Body of pancreas (tissue), 4 donors: Measurements from ENCODE around the gene CWC22. TPM values are rescaled to one million over a fixed set of nuclear protein-coding genes. Genes with fewer than 3 reads are reported as not detected.
"Not testable (repeated sequence)": the region's sequence is repeated elsewhere in the genome, so short reads cannot be mapped to it uniquely, and the experiment has no call there.

Experiments used
- ATAC-seq: fragments of 150-250 bp; one replicate; pipeline ENCODE4 v1.9.1; 2016
- DNase-seq, 4 donors: peaks; one replicate each; pipeline ENCODE4 v3.0.0-alpha.2; 2019
- H3K27ac ChIP-seq, 4 donors: fragments of 200-600 bp; sonication (generic); 1 replicate in 3 of 4; 2 replicates in 1 of 4; pipeline versions ENCODE4 v1.5.1 to v1.6.1; 2016 to 2019; ENCODE audit warnings: mild to moderate bottlenecking in 1 of 4, mixed read lengths in 1 of 4, moderate library complexity in 1 of 4
- H3K27me3 ChIP-seq, 2 donors: fragments of 200-600 bp; sonication (generic); one replicate each; pipeline ENCODE4 v1.6.0; 2016; ENCODE audit warnings: mild to moderate bottlenecking in 1 of 2
- H3K36me3 ChIP-seq, 2 donors: fragments of 200-600 bp; sonication (generic); replicated peaks in 1 of 2; 2 replicates each; pipeline ENCODE4 v1.5.1; 2016; ENCODE audit warnings: low read depth in 2 of 2; ENCODE audit not compliant: insufficient read depth in 1 of 2
- H3K4me1 ChIP-seq: fragments of 200-600 bp; sonication (generic); one replicate; pipeline ENCODE4 v1.6.0; 2016
- H3K4me3 ChIP-seq, 2 donors: fragments of 200-600 bp; sonication (generic); 1 replicate in 1 of 2; 2 replicates in 1 of 2; pipeline ENCODE4 v1.5.1; 2016 to 2019
- H3K9me3 ChIP-seq, 3 donors: fragments of 200-600 bp; sonication (generic); 1 replicate in 2 of 3; 2 replicates in 1 of 3; pipeline ENCODE4 v1.5.1; 2016
- CTCF ChIP-seq, 7 experiments: fragments of 450-650 bp in 4 of 7; fragments of 200-600 bp in 3 of 7; sonication (generic) in 3 of 7; IDR thresholded peaks; one replicate each; pipeline ENCODE4 v1.5.1; 2016 to 2019; ENCODE audit warnings: antibody characterized with exemption in 7 of 7
- POLR2A ChIP-seq, 3 donors: fragments of 450-650 bp; IDR thresholded peaks; one replicate each; pipeline ENCODE4 v1.6.1; 2016; ENCODE audit warnings: antibody characterized with exemption in 3 of 3, mild to moderate bottlenecking in 2 of 3
- WGBS, 2 donors: methylation state at CpG; one replicate each; pipeline ENCODE4 v1.1.5; 2017; 5-methylcytosine and 5-hydroxymethylcytosine counted together
- intact Hi-C: fragments of 100-400 bp; cut with DNase I; formaldehyde crosslinking; loops from one replicate; pipeline ENCODE4 v1.15.1; 2023
- total RNA-seq, 2 donors: library from RNA; depleted of rRNA; stranded (reverse); fragments of >200 nt; gene quantifications; one replicate each; pipeline ENCODE4 v1.1.0, GENCODE V29; 2016

Gene CWC22
- total RNA-seq = 10 to 100 TPM in 1 of 2 donors, 1 to 10 TPM in 1; 8.2 to 11.7 TPM

- Histone ChIP-seq H3K36me3 (no peaks in the 10 kb centered on the region), H3K9me3 (no peaks in the 10 kb centered on the region), H3K27me3 (no peaks in the 10 kb centered on the region), H3K27ac (peak within 1 kb of the TSS; percentile 81 to 95 (median 92)), H3K4me1 (peaks cover 14% of the 10 kb centered on the region), H3K4me3 (peak within 1 kb of the TSS; percentile 88 to 96)
- TF ChIP-seq POLR2A (IDR thresholded peaks at IDR 0.05) = peak in 2 of 3 donors; percentile 74 to 75
- TF ChIP-seq CTCF (IDR thresholded peaks at IDR 0.05) = no peak
- WGBS, 2 donors = 0% methylated on average over 40 to 46 of the region's 46 CpGs
- intact Hi-C loops = no loop called here
- DNase-seq (peak; percentile 83 to 93 (median 87)), ATAC-seq (peak; percentile 97)
These were observed at the start of gene CWC22 for GRCh38 chr2:180006781-180007579. Gene CWC22, minus strand, starts transcription at chr2:180007297. Its CDS starts 13,956 bp downstream, at chr2:179993341.

GRCh38 chr2:180056367-180057118 is 49.4 kb upstream of the CWC22 start:
- TF ChIP-seq CTCF (IDR thresholded peaks at IDR 0.05) = no peak
- TF ChIP-seq POLR2A (IDR thresholded peaks at IDR 0.05) = no peak
- no peaks in the 10 kb centered on the region for H3K27me3 ChIP-seq
- no peak for DNase-seq
- intact Hi-C loops = no loop called here
- 45 to 47% methylated on average over 15 of the region's 15 CpGs for WGBS, 2 donors
- H3K36me3 ChIP-seq = no peaks in the 10 kb centered on the region
- H3K27ac ChIP-seq = no peak overlapping the region
- ATAC-seq = no peak
- no peak overlapping the region for H3K4me3 ChIP-seq
- H3K9me3 ChIP-seq = no peaks in the 10 kb centered on the region
- no peaks in the 10 kb centered on the region for H3K4me1 ChIP-seq

GRCh38 chr2:180054576-180054975 is 47.5 kb upstream of the CWC22 start:
- H3K4me1 ChIP-seq, H3K27me3 ChIP-seq, intact Hi-C loops, H3K4me3 ChIP-seq, H3K36me3 ChIP-seq, DNase-seq, H3K27ac ChIP-seq, H3K9me3 ChIP-seq, ATAC-seq: not testable (repeated sequence)
- 63 to 85% methylated on average over 1 of the region's 1 CpG for WGBS, 2 donors

- no peak overlapping the region for H3K4me3 ChIP-seq
- intact Hi-C loops = no loop called here
- no peaks in the 10 kb centered on the region for H3K36me3 ChIP-seq
- H3K4me1 ChIP-seq = no peaks in the 10 kb centered on the region
- no peaks in the 10 kb centered on the region for H3K9me3 ChIP-seq
- ATAC-seq (no peak), DNase-seq (no peak)
- H3K27me3 ChIP-seq = no peaks in the 10 kb centered on the region
- 72 to 74% methylated on average over 3 of the region's 3 CpGs for WGBS, 2 donors
- no peak overlapping the region for H3K27ac ChIP-seq
- TF ChIP-seq CTCF (IDR thresholded peaks at IDR 0.05) (no peak), POLR2A (IDR thresholded peaks at IDR 0.05) (no peak)
These were observed 43.1 kb upstream of the CWC22 start for GRCh38 chr2:180050246-180050645.

- intact Hi-C loops = no loop called here
- TF ChIP-seq CTCF (IDR thresholded peaks at IDR 0.05) = no peak
- no peak for TF ChIP-seq POLR2A (IDR thresholded peaks at IDR 0.05)
- H3K27ac ChIP-seq = no peak overlapping the region
These were observed 41.2 kb upstream of the CWC22 start for GRCh38 chr2:180048251-180048650.

More at GRCh38 chr2:180048251-180048650, 41.2 kb upstream of the CWC22 start:
- Histone ChIP-seq H3K27me3 (no peaks in the 10 kb centered on the region), H3K9me3 (no peaks in the 10 kb centered on the region), H3K36me3 (no peaks in the 10 kb centered on the region), H3K4me3 (no peak overlapping the region), H3K4me1 (no peaks in the 10 kb centered on the region)
- WGBS, 2 donors = 82 to 88% methylated on average over 1 of the region's 1 CpG
- DNase-seq (no peak), ATAC-seq (no peak)
